H1 (cell line): ENCODE results near the gene SLC6A2. TPM values are rescaled to one million over a fixed set of nuclear protein-coding genes. Genes with fewer than 3 reads are reported as not detected.

Experiments
- CTCF ChIA-PET: fragments of 300-600 bp; sonication (Branson Sonifier 250); formaldehyde crosslinking; loops from one replicate; lab custom pipeline; 2021; ENCODE audit not compliant: partially characterized antibody; lab: Charles Lee
- POLR2A ChIA-PET: fragments of 300-600 bp; sonication (Branson Sonifier 250); formaldehyde crosslinking; loops from one replicate; lab custom pipeline; 2021; ENCODE audit warnings: inconsistent platforms; ENCODE audit not compliant: partially characterized antibody; lab: Charles Lee
- DNase-seq, 2 experiments: peaks; one replicate each; pipeline versions ENCODE4 v3.0.0 to v3.0.0-alpha.2; 2010 to 2022; ENCODE audit warnings: low spot score in 2 of 2, low read depth in 1 of 2, mixed read lengths in 1 of 2
- FAIRE-seq: peaks from 2 replicates; lab custom pipeline; 2011; peaks lifted over from hg19 to GRCh38; lab: Jason Lieb, UNC
- H2AFZ ChIP-seq: 2 replicates; pipeline ENCODE4 v1.8.1; 2012; ENCODE audit warnings: low read length, inconsistent platforms
- H2AK5ac ChIP-seq: 2 replicates; pipeline ENCODE4 v1.6.1; 2013; ENCODE audit warnings: low read depth, low read length
- H2BK120ac ChIP-seq: replicated peaks from 2 replicates; pipeline ENCODE3; 2013; ENCODE audit warnings: low read depth, low read length, inconsistent platforms
- H2BK12ac ChIP-seq: 2 replicates; pipeline ENCODE4 v1.6.1; 2013; ENCODE audit warnings: low read depth, low read length
- H2BK15ac ChIP-seq: 2 replicates; pipeline ENCODE4 v1.6.1; 2013; ENCODE audit warnings: low read length
- H2BK20ac ChIP-seq: 2 replicates; pipeline ENCODE4 v1.6.1; 2013; ENCODE audit warnings: low read length
- H2BK5ac ChIP-seq: 2 replicates; pipeline ENCODE4 v1.6.1; 2013; ENCODE audit warnings: low read depth, low read length
- H3K14ac ChIP-seq: 2 replicates; pipeline ENCODE4 v1.6.1; 2013; ENCODE audit warnings: inconsistent platforms; ENCODE audit not compliant: insufficient read length
- H3K18ac ChIP-seq: 2 replicates; pipeline ENCODE4 v1.6.1; 2013; ENCODE audit warnings: low read length; ENCODE audit errors: extremely low read depth
- H3K23ac ChIP-seq: 2 replicates; pipeline ENCODE4 v1.6.1; 2013; ENCODE audit warnings: inconsistent platforms; ENCODE audit not compliant: insufficient read length
- H3K23me2 ChIP-seq: 2 replicates; pipeline ENCODE4 v1.6.1; 2013; ENCODE audit warnings: low read depth, low read length
- H3K27ac ChIP-seq: 2 replicates; pipeline ENCODE4 v1.6.1; 2011; ENCODE audit warnings: low read depth, low read length, inconsistent platforms
- H3K27me3 ChIP-seq, 4 experiments: replicated peaks in 1 of 4; 1 replicate in 1 of 4; 2 replicates in 3 of 4; pipeline versions ENCODE4 v1.6.1 to v1.8.1; 2011 to 2013; ENCODE audit warnings: low read length in 3 of 4, mild to moderate bottlenecking in 3 of 4, inconsistent platforms in 2 of 4, mixed read lengths in 2 of 4, moderate library complexity in 1 of 4; ENCODE audit not compliant: control insufficient read depth in 3 of 4, insufficient read depth in 3 of 4; ENCODE audit errors: extremely low read depth in 1 of 4
- H3K36me3 ChIP-seq, 4 experiments: 2 replicates each; pipeline versions ENCODE4 v1.6.1 to v1.8.1; 2011 to 2013; ENCODE audit warnings: mild to moderate bottlenecking in 4 of 4, low read length in 3 of 4, moderate library complexity in 2 of 4, control low read depth in 1 of 4, inconsistent platforms in 1 of 4; ENCODE audit not compliant: insufficient read depth in 4 of 4, control insufficient read depth in 2 of 4
- H3K4ac ChIP-seq: replicated peaks from 2 replicates; pipeline ENCODE3; 2013; ENCODE audit warnings: low read length, low read depth, mixed read lengths, inconsistent platforms; ENCODE audit not compliant: insufficient read length
- H3K4me1 ChIP-seq, 4 experiments: replicated peaks in 1 of 4; 1 replicate in 1 of 4; 2 replicates in 3 of 4; pipeline versions ENCODE4 v1.6.1 to v1.8.1; 2011 to 2013; ENCODE audit warnings: low read length in 3 of 4, inconsistent platforms in 2 of 4, mixed read lengths in 1 of 4; ENCODE audit not compliant: insufficient read depth in 4 of 4, control insufficient read depth in 3 of 4
- H3K4me2 ChIP-seq, 2 experiments: 2 replicates each; pipeline versions ENCODE4 v1.6.1 to v1.8.1; 2011 to 2013; ENCODE audit warnings: low read depth in 2 of 2, low read length in 2 of 2, control low read depth in 1 of 2, inconsistent platforms in 1 of 2, mild to moderate bottlenecking in 1 of 2; ENCODE audit not compliant: insufficient read depth in 1 of 2
- H3K4me3 ChIP-seq, 4 experiments: fragments of 200-600, 300-600 bp in 1 of 4; sonication (generic), shearing (Covaris generic), sonication (Bioruptor Twin) in 1 of 4; 2 replicates each; pipeline versions ENCODE4 v1.5.1 to v1.8.1; 2011 to 2016; ENCODE audit warnings: low read length in 4 of 4, low read depth in 3 of 4, control low read depth in 2 of 4, inconsistent platforms in 2 of 4, mild to moderate bottlenecking in 2 of 4, mixed read lengths in 1 of 4, moderate library complexity in 1 of 4; ENCODE audit not compliant: insufficient read depth in 2 of 4; ENCODE audit errors: extremely low read depth in 1 of 4
- H3K56ac ChIP-seq: replicated peaks from 2 replicates; pipeline ENCODE3; 2013; ENCODE audit warnings: low read depth, mild to moderate bottlenecking, mixed read lengths, low read length, inconsistent platforms; ENCODE audit not compliant: insufficient read length
- H3K79me1 ChIP-seq: 2 replicates; pipeline ENCODE4 v1.6.1; 2013; ENCODE audit warnings: low read depth, low read length, control low read depth
- H3K79me2 ChIP-seq, 2 experiments: 2 replicates each; pipeline versions ENCODE4 v1.6.1 to v1.8.1; 2012 to 2013; ENCODE audit warnings: low read length in 2 of 2, mild to moderate bottlenecking in 2 of 2, inconsistent platforms in 1 of 2; ENCODE audit not compliant: insufficient read depth in 2 of 2, control insufficient read depth in 1 of 2
- H3K9ac ChIP-seq, 4 experiments: replicated peaks in 1 of 4; 1 replicate in 1 of 4; 2 replicates in 3 of 4; pipeline versions ENCODE4 v1.6.1 to v1.8.1; 2011 to 2013; ENCODE audit warnings: low read depth in 3 of 4, low read length in 3 of 4, control low read depth in 2 of 4, mild to moderate bottlenecking in 2 of 4, moderate library complexity in 2 of 4, inconsistent platforms in 1 of 4; ENCODE audit errors: extremely low read depth in 1 of 4
- H3K9me3 ChIP-seq, 2 experiments: 2 replicates each; pipeline versions ENCODE4 v1.6.1 to v1.8.1; 2012 to 2013; ENCODE audit warnings: mild to moderate bottlenecking in 2 of 2, moderate library complexity in 2 of 2, control low read depth in 1 of 2, inconsistent platforms in 1 of 2, low read depth in 1 of 2, low read length in 1 of 2, mixed read lengths in 1 of 2; ENCODE audit not compliant: insufficient read depth in 2 of 2
- H4K20me1 ChIP-seq, 2 experiments: replicated peaks in 1 of 2; 2 replicates each; pipeline versions ENCODE3 to v1.8.1; 2011 to 2013; ENCODE audit warnings: inconsistent platforms in 2 of 2, low read length in 2 of 2, mild to moderate bottlenecking in 1 of 2; ENCODE audit not compliant: insufficient read depth in 2 of 2, control insufficient read depth in 1 of 2
- H4K5ac ChIP-seq: 2 replicates; pipeline ENCODE4 v1.6.1; 2013; ENCODE audit warnings: low read length, low read depth, mixed read lengths, inconsistent platforms; ENCODE audit not compliant: insufficient read length
- H4K8ac ChIP-seq: 2 replicates; pipeline ENCODE4 v1.8.0; 2013; ENCODE audit warnings: mild to moderate bottlenecking, moderate library complexity, low read length, inconsistent platforms; ENCODE audit not compliant: insufficient read depth; ENCODE audit errors: extremely low read depth
- H4K91ac ChIP-seq: replicated peaks from 2 replicates; pipeline ENCODE3; 2013; ENCODE audit warnings: low read length, mixed read lengths, inconsistent platforms; ENCODE audit not compliant: insufficient read length
- BACH1 ChIP-seq: IDR thresholded peaks from 2 replicates; pipeline ENCODE4 v1.6.1; 2012; ENCODE audit warnings: low read length, improper control_type of control experiment
- CHD2 ChIP-seq: IDR thresholded peaks from 2 replicates; pipeline ENCODE4 v1.6.1; 2012; ENCODE audit warnings: low read length, improper control_type of control experiment
- GTF2F1 ChIP-seq: IDR thresholded peaks from 2 replicates; pipeline ENCODE4 v1.6.1; 2012; ENCODE audit warnings: low read depth, low read length, improper control_type of control experiment, borderline replicate concordance
- KDM4A ChIP-seq: IDR thresholded peaks from one replicate; pipeline ENCODE4 v1.7.1; 2012; ENCODE audit warnings: low read depth, mild to moderate bottlenecking, moderate library complexity, low read length, inconsistent platforms; ENCODE audit not compliant: severe bottlenecking
- KDM5A ChIP-seq: fragments of 200-600 bp; IDR thresholded peaks from 2 replicates; pipeline ENCODE4 v1.7.1; 2012; ENCODE audit warnings: mild to moderate bottlenecking, low read length, inconsistent platforms, mixed read lengths
- NANOG ChIP-seq: IDR thresholded peaks from 2 replicates; pipeline ENCODE4 v1.6.1; 2011; ENCODE audit warnings: low read length, low read depth, mild to moderate bottlenecking, inconsistent platforms; ENCODE audit not compliant: insufficient read depth, poor library complexity, severe bottlenecking
- RBBP5 ChIP-seq: IDR thresholded peaks from 2 replicates; pipeline ENCODE4 v1.7.1; 2012; ENCODE audit warnings: low read depth, mild to moderate bottlenecking, inconsistent platforms, low read length, moderate library complexity, borderline replicate concordance
- TAF7 ChIP-seq: optimal IDR thresholded peaks from 2 replicates; pipeline ENCODE3; 2011; ENCODE audit warnings: low read depth, mild to moderate bottlenecking, inconsistent platforms, low read length, moderate library complexity, borderline replicate concordance
- TBP ChIP-seq: IDR thresholded peaks from 2 replicates; pipeline ENCODE4 v1.6.1; 2011; ENCODE audit warnings: low read depth, low read length, improper control_type of control experiment
- ZNF274 ChIP-seq: IDR thresholded peaks from 2 replicates; pipeline ENCODE4 v1.7.0; 2012; ENCODE audit warnings: low read length, borderline replicate concordance; ENCODE audit errors: extremely low read depth
- WGBS, 2 experiments: shearing (Covaris generic) in 1 of 2; methylation state at CpG; one replicate each; pipeline versions ENCODE4 v1.1.6 to v1.1.7; 2013 to 2015; ENCODE audit warnings: low lambda C conversion rate in 2 of 2, mixed read lengths in 2 of 2, inconsistent platforms in 1 of 2, low coverage in 1 of 2, missing lambda C conversion rate in 1 of 2; ENCODE audit not compliant: insufficient replicate concordance in 2 of 2, insufficient coverage in 1 of 2, insufficient read length in 1 of 2; ENCODE audit errors: extremely low coverage in 1 of 2, missing lambda C conversion rate in 1 of 2; 5-methylcytosine and 5-hydroxymethylcytosine counted together
- polyA plus RNA-seq, 7 experiments: library from polyadenylated mRNA; depleted of rRNA in 3 of 7; stranded (reverse) in 5 of 7; unstranded in 2 of 7; fragments of >200 nt in 5 of 7; fragments of 200-250 nt in 2 of 7; gene quantifications; 1 replicate in 5 of 7; 2 replicates in 1 of 7; 4 replicates in 1 of 7; pipeline versions ENCODE4 v1.2.1 to v1.2.3, GENCODE V29; 2011 to 2013; ENCODE audit warnings: missing spikeins in 2 of 7, mixed read lengths in 2 of 7
- total RNA-seq: library from RNA; stranded (reverse); fragmentation: NEBNext Ultra II Directional; extraction: Animal tissue kit (Norgen Biotek cat#: 25700); gene quantifications from 2 replicates; pipeline ENCODE4 v1.2.1, GENCODE V29; 2021

Gene SLC6A2
- total and polyA plus RNA-seq, 2 of the 8 experiments (the other 6 are each of a cell fraction or from before 2014, with no cell fraction given) = 0.35 TPM; not detected in 1

- H4K91ac ChIP-seq = no peak overlapping the region
- H3K4me3 ChIP-seq = no peak overlapping the region
- no peak overlapping the region for H2BK20ac ChIP-seq
- no peaks in the 10 kb centered on the region for H4K20me1 ChIP-seq
- no peak overlapping the region for H3K56ac ChIP-seq
- no peak overlapping the region for H3K23ac ChIP-seq
- H3K4me1 ChIP-seq = peaks cover 0 to 9% (median 3%) of the 10 kb centered on the region in 4 experiments; a peak in 4 of 7 replicates
- POLR2A ChIA-PET = no interaction called here
- TF ChIP-seq TAF7 = no peak
- TF ChIP-seq RBBP5 = no peak
- TF ChIP-seq NANOG = no peak
- no peak for TF ChIP-seq KDM4A
- TF ChIP-seq ZNF274 = no peak
- TF ChIP-seq TBP = no peak
- TF ChIP-seq GTF2F1 = no peak
- TF ChIP-seq CHD2 = no peak
- TF ChIP-seq BACH1 = no peak
- no peak for TF ChIP-seq KDM5A
- H3K79me1 ChIP-seq = no peaks in the 10 kb centered on the region
- CTCF ChIA-PET = interaction anchor here (1.1 to 23.3 kb wide), 5 partner anchors 13 to 233 kb away, joined by 3 to 446 read pairs (median 23); partner anchors contain the start of gene SLC6A2
- H3K4me2 ChIP-seq = no peak overlapping the region
- no peak overlapping the region for H2BK15ac ChIP-seq
- no peak overlapping the region for H3K18ac ChIP-seq
- H3K4ac ChIP-seq = no peak overlapping the region
- no peaks in the 10 kb centered on the region for H3K36me3 ChIP-seq
- H2BK5ac ChIP-seq = no peak overlapping the region
- H4K8ac ChIP-seq = no peak overlapping the region
- H3K79me2 ChIP-seq = no peaks in the 10 kb centered on the region
- H3K14ac ChIP-seq = no peak overlapping the region
- no peaks in the 10 kb centered on the region for H3K9me3 ChIP-seq
- whole genome bisulfite sequencing, 2 experiments = 83% methylated on average over 9 of the region's 10 CpGs; no CpG with 5 or more reads in 1 of the 2 experiments
- no peaks in the 10 kb centered on the region for H3K23me2 ChIP-seq
- DNase-seq (no peak), FAIRE-seq (no peak)
- H4K5ac ChIP-seq = no peak overlapping the region
- no peak overlapping the region for H3K9ac ChIP-seq
- no peak overlapping the region for H2BK120ac ChIP-seq
- H2AFZ ChIP-seq = no peak overlapping the region
- no peak overlapping the region for H2BK12ac ChIP-seq
- no peak overlapping the region for H3K27ac ChIP-seq
- no peak overlapping the region for H2AK5ac ChIP-seq
- H3K27me3 ChIP-seq = no peaks in the 10 kb centered on the region
Observed at GRCh38 chr16:55700067-55700466, 44.3 kb downstream of the SLC6A2 start.
